Urothelium cell line (cell line): ENCODE measurements around the gene ARHGEF40.

Experiments used
- DNase-seq: peaks from one replicate; pipeline ENCODE4 v3.0.0; 2011; ENCODE audit warnings: low spot score, mixed read lengths
- FAIRE-seq: peaks from 2 replicates; lab custom pipeline; 2011; peaks lifted over from hg19 to GRCh38; lab: Jason Lieb, UNC

Gene ARHGEF40

DNA sequence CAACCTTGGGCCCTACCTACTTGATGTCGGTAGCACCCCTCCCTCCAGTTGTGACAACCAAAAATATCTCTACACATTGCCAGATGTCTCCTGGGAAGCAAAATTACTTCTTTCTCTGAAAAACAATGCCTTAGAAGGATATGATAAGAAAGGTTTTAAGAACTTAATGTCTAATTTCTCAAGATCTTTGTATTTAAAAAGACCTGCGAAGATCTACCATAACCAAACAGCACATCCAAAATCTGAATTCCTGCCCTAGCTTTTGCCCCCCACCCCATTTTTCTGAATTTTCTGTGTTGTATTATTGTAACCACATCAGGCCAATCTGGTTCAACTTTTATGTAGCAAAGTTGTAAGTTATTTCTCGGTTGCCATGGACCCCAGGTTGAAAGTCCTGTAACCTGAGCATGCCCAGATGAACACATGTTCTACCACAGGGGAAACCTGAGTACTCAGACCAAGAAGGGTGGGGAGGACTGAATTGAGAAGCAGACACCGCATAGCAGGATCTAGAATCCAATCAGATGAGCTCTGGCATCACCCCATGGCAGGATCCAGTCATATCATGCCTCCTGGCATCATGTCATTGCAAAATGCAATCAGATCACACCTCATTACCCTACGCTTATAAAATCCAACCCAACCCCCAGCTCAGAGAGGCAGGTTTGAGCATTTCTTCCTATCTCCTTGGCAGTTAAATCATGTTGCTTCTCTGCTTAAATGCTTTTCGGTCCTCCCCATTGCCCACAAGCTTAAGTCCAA is 39.5 kb downstream of the ARHGEF40 start:
- DNase-seq (no peak), FAIRE-seq (no peak)

DNA sequence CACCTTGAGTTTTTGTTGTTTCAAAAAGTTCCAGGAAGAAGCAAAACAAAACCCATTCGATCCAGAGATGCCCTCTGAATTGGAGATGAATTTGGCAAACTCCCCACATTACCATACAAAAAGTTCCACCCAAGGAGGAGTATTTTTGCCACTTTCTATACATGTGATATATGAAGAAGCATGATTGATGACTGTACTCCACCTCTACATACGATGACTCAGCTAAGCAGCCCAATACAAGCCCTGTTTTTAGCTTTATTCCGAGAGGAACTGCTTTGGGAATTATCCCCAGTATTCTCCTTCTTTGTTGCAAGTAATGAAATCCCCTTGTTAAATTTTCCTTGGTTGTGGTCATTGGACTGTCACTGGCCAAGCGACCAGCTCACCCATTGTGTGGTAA is 42.2 kb downstream of the ARHGEF40 start:
- FAIRE-seq (no peak), DNase-seq (no peak)

GRCh38 chr14:21113369-21113768 is 43.3 kb downstream of the ARHGEF40 start:
- DNase-seq, result no peak
- no peak for FAIRE-seq

DNA sequence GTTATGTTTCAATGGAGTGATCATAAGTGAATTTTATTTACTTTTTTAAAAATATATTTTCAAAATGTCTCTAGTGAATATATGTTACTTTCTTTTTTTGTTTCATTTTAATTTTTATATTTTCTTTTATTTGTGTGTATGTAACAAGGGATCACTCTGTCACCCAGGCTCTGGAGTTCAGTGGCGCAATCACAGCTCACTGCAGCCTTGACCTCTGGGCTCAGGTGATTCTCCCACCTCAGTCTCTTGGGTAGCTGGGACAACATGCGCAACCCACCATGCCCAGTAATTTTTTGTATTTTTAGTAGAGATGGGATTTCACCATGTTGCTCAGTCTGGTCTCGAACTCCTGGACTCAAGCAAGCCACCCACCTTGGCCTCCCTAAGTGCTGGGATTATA is 48.8 kb downstream of the ARHGEF40 start:
- FAIRE-seq, result no peak

GRCh38 chr14:21120686-21121085 is 50.6 kb downstream of the ARHGEF40 start:
- FAIRE-seq (no peak), DNase-seq (no peak)

More for the DNA sequence above, 48.8 kb downstream of the ARHGEF40 start:
- no peak for DNase-seq

GRCh38 chr14:21121122-21121521 is 51.0 kb downstream of the ARHGEF40 start:
- DNase-seq (no peak), FAIRE-seq (no peak)

DNA sequence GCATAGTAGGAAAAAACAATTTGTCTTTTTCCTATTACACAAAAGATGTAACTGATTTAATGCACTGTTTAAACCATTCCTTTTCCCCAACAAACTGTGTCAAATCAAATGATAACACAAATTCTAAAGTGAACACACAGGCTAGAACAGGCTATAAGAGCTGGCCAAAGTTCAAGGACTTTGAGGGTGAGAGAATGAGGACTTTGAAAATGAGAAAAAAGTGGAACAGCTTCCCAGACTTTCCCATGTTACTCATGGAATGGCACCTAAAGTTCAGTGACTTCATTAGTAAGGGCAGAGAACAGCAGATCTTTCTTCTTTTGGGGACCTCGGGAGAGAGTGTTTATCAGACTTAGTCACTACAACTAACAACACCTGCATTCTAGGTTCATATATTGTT is 53.3 kb downstream of the ARHGEF40 start:
- DNase-seq (no peak), FAIRE-seq (no peak)

DNA sequence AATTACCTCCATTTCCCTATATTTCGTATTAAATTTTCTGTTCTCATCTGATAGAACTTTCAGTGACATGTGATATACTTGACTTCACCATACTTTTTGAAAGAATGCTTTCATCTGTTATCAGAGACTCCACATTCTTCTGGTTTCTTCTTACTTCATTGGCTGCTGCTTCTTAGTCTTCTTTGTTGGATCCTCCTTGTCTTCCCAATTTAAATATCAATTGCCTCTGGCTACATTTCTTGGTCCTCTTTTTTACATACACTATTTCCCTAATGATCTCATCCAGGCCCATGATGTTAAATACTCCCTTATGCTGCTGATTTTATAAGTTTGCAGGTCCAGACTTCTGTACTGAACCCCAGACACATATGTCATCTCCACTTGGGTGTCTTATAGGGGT is 63.8 kb downstream of the ARHGEF40 start:
- FAIRE-seq, result no peak
- no peak for DNase-seq

GRCh38 chr14:21136024-21136423 is 65.9 kb downstream of the ARHGEF40 start:
- DNase-seq (peak; percentile 50), FAIRE-seq (no peak)
